ENCODE results near the gene UBE2L6.
A peak's percentile ranks its signal among the peaks of the same experiment; 100 is the strongest.

UBE2L6 gene

DNA sequence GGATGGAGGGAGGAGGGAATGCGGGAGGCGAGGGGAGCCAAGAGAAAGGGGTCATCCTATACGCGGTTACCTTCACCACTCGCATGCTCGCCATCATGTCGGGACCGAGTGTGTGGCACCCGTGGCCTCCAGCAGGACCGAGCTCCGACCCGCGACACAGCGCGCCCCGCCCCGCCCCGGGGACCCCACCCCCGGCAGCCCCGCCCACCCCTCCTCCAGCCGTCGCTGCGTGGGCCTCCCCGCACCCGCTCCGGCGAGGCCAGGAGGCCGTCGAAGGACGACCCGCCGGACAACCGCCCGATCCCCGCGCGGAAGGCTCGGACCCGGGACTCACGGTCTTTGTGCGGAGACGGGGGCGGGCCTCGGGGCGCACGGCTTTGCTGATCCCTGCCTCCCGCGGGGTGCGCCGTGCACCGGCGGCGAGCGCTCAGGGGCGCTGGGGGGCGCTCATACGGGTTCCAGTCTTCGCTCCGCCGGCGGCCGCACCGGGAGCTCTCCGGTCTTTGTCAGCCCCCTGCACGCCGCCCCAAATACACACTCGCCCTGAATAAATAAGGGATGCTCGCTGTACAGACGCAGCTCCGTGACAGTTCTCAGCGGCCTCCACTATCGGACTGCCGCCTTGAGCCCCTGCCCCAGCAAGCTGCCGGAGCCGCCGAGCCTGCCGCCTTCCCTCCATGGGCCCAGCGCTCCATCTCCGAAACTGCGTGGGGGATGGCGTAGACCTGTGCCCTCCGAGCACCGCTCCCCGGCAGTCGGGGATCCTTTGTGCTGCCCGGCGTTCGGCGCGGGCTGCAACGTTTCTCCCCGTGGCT lies at the start of gene UBE2L6:
Gene UBE2L6, minus strand, starts transcription at position 158 of the 815 bp plus-strand sequence. Its CDS starts 61 bp downstream, at position 97.
- peak; percentile 12 for DNase-seq

DNA sequence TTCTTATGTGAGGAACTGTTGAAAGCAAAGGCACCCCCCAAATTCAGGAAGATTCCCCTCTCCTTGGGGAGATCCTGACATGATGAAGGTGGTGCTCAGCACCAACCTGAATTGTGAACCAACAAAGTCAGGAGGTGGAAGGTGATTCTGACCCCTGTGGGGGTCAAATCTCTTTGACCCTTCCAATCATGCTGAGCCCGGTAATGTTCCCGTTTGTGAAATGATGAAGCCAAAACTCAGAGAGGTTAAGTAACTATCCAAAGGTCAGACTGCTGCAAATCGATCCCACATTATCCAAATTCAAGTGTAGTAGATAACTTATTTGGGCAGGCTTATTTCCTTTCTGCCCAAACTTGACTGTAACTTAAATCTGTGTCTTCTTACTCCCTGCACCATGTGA lies 49.1 kb upstream of the UBE2L6 start:
- DNase-seq: no peak

DNA sequence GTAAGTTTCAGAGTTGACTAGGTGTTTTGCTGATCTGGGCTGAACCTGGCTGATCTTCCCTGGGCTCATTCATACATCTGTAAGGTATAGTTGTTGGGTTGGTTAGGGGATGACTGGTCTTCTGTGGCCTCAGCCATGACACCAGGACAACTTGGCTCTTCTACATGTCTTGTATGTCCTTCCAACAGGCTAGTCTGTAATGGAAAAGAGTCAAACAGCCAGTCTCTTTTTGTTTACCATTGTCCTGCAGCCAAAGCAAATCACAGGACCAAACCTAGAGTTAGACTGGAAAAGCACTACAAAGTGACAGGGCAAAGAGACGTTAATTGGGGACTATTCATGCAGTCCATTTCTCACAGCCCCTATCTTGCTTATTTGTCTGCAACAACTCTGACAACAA lies 47.8 kb upstream of the UBE2L6 start:
- DNase-seq: no peak

DNA sequence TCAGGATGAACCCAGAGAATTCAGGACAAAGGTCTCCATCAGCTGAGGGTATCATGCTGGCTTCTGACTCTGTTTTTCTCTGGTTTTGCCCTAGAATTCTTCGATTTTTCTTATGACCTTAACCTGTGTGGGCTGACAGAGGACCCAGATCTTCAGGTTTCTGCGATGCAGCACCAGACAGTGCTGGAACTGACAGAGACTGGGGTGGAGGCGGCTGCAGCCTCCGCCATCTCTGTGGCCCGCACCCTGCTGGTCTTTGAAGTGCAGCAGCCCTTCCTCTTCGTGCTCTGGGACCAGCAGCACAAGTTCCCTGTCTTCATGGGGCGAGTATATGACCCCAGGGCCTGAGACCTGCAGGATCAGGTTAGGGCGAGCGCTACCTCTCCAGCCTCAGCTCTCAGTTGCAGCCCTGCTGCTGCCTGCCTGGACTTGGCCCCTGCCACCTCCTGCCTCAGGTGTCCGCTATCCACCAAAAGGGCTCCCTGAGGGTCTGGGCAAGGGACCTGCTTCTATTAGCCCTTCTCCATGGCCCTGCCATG lies 46.8 kb upstream of the UBE2L6 start:
- no peak for DNase-seq

DNA sequence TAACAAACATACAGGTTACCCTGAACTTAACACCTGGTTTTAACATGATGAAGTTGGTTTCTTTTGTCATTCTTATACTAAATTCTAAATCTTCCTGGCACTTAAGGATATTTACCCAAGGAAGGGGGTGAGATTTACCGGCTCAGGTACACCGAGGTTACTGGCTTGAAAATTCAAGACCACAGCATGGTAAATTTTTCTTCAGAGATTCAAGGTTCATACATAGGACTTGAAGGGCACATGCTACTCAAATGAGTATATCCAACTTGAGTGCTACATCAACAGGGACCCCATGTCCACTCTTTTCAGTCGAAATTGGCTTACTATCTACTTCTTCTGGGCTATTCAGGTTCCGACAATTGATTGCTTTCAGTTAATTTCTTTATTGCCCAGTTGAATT lies 42.7 kb upstream of the UBE2L6 start:
- DNase-seq: no peak

DNA sequence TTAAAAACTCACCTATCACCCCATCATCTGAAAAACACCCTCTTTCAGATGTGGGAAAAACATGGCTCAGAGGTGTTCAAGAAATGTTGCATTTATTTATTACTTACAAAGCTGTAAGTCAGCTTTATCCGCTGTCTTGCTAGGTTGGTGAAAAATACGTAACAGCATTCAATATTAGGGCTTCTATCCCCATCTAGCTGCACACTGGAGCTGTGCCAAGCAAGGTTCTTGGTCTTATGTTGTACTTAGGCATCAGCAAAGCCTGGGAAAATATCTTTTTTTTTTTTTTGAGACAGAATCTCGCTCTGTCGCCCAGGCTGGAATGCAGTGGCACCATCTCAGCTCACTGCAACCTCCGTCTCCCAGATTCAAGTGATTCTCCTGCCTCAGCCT lies 37.6 kb upstream of the UBE2L6 start:
- no peak for DNase-seq

DNA sequence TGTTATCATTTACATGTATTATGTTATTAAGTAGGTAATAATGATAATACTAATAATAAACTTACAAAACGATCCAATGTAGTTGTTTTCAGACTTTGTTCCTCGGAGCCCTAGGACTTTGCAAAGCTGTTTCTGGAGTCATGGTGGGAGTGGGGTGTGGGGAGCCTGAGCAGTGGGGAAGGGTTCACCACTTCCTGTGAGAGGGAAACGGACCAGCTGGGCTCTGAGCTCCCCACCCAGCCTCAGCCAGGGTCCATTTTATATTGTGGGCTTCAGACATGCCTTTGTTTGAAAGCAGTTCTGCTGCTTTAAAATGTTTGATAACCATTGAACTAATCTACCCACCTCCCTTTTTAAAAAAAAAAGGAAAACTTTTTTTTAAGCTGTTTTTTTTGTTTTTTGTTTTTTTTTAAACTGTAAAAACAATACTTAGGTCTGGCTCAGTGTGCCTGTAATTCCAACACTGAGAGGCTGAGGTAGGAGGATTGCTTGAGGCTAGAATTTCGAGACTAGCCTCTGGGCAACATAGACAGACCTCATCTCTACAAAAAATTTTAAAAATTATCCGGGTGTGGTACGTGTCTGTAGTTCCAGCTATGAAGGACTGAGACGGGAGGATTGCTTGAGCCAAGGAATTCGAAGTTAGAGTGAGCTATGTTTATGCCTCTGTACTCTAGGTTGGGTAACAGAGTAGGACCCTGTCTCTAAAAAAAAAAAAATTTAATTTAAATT lies 37.0 kb upstream of the UBE2L6 start:
- DNase-seq: no peak

DNA sequence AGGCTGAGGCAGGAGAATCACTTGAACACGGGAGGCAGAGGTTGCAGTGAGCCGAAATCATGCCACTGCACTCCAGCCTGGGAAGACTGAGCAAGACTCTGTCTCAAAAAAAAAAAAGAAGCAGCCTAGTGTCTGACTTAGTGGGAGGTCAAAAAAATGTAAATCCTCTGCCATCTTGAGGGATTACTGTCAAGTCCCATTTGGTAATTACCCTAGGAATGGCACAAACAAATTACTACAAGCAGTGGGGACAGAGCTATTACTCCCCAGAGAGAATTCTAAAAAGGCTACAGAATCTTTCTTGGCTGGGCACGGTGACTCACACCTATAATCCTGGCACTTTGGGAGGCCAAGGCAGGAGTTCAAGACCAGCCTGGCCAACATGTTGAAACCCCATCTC lies 33.8 kb upstream of the UBE2L6 start:
- no peak for DNase-seq

DNA sequence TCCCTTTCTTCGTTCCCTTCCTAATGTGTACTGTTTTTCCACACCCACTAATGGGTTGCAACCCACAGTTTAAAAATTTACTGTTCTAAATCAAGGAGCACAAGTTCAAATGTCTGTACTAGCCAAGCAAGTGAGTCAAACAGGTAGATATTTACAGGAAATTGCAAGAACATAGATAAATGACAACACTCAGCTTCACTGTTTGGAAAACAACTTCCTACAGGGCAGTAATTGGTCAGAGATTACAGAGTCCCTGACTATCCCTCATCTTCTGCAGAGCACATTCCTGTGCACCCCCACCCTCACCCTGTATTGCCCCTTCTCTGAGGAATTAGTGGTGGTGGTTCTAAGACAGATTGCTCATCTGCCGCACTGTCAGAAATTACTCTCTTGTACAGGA lies 31.9 kb upstream of the UBE2L6 start:
- no peak for DNase-seq

DNA sequence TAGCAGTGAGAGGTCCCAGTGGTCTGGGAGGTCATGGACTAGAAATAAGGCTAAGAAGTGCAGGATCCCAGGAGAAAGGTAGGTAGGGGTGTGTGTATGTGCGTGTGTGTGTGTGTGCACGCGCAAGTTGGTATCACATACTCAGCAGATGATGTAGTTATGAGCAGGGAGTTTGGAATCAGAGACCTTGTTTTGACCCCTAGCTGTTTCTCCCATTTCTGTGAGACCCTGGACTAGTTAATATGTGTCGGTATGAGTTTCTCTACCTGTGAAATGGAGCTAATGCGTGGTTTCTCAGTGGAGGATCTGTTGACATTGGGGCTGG lies 31.3 kb upstream of the UBE2L6 start:
- DNase-seq: no peak

DNA sequence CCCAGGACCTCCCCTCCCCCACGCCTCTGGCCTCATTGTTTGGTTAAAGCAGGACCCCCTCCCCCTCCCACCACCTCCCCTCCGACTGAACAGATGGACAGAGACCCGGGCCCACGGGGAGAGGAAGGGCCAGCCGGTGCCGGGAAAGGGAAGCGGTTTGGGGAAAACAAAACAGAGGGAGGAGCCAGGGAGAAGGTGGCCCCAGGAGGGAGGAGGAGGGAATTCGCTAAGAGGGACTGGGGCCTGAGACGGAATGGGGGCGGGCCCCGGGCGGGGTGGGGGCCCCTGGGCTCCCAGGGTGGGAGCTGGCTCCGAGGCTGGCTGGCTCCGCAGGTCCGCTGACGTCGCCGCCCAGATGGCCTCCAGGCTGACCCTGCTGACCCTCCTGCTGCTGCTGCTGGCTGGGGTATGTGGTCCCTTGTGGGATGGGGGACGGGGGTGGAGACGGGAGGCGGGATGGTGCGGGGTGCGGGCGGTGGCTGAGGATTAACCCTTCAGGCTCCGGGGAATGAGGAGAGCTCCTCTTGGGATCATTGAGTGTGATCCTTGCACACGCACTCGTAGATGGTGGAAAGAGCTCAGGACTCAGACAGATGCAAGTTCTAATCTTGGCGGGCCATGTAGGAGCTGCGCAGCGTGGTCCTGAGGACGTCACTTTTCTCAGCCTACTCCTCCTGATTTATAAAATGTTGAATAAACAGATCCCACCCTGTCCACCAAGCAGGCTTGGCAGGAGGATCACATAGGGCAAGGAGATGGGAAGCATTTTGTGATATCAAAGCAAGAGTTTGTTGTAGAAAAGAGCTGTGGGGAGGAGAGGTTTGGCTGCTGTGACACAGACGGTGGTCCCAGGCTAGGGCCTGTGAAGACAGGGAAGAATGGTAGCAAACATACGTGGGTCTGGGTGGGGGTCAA lies 30.7 kb upstream of the UBE2L6 start:
- no peak for DNase-seq

DNA sequence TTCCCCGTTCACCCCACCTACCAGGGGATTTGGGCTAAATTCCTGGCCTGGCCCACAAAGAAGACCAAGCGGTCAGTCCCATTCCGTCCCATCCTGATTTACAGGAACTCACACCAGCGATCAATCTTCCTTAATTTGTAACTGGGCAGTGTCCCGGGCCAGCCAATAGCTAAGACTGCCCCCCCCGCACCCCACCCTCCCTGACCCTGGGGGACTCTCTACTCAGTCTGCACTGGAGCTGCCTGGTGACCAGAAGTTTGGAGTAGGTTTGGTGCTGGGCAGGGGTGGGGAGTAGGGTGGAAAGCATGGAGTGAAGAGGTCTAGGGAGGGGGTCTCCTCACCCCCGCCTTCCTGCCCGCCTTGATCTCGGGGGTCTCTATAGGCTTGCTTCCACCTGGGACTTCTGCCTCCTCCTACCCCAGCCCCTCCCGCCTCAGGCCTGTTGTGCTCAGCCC lies 30.0 kb upstream of the UBE2L6 start, which contains the start of gene SERPING1:
Gene SERPING1, plus strand, starts transcription at position 225 of the 455 bp plus-strand sequence. CDS start 586 bp downstream, outside the sequence.
- DNase-seq: no peak

DNA sequence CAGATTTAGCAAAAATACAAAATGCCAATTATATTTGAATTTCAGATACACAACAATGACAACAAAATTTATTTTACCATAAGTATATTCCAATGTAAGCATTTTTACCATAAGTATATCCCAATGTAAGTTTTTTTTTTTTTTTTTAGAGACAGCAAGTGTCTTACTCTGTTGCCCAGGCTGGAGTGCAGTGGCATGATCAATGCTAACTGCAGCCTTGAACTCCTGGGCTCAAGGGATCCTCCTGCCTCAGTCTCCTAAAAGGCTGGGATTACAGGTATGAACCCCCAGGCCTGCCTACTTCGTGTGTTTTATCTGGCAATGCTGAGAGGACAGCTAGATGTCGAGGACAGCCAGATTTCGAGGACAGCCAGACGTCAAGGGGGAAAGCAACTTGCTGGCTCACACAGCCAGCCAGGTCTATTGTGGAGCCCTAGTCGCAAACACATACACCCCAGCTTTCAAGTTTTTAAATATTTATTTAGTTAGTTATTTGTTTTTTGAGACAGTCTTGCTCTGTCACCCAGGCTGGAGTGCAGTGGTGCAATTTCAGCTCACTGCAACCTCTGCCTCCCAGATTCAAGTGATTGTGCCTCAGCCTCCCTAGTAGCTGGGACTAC lies 28.9 kb upstream of the UBE2L6 start:
- no peak for DNase-seq

DNA sequence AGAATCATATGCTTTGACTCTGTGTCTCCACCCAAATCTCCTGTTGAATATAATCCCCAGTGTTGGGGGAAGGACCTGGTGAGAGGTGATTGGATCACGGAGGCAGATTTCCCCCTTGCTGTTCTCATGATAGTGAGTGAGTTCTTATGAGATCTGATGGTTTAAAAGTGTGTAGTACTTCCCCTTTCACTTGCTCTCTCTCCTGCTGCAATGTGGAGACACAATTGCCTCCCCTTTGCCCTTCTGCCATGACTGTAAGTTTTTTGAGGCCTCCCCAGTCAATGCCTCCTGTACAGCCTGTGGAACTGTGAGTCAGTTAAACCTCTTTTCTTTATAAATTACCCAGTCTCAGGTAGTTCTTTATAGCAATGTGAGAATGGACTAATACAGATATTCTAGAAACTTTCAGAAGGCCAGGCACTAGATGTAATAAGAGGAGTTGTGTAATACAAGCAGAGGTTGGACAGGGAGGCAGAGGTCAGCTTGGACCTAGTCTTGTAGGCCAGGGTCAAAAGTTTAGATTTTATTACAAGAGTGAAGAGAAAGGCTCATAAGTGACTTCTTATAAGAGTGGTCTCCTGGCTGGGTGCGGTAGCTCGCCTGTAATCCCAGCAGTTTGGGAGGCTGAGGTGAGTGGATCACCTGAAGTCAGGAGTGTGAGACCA lies 20.7 kb upstream of the UBE2L6 start:
- no peak for DNase-seq

DNA sequence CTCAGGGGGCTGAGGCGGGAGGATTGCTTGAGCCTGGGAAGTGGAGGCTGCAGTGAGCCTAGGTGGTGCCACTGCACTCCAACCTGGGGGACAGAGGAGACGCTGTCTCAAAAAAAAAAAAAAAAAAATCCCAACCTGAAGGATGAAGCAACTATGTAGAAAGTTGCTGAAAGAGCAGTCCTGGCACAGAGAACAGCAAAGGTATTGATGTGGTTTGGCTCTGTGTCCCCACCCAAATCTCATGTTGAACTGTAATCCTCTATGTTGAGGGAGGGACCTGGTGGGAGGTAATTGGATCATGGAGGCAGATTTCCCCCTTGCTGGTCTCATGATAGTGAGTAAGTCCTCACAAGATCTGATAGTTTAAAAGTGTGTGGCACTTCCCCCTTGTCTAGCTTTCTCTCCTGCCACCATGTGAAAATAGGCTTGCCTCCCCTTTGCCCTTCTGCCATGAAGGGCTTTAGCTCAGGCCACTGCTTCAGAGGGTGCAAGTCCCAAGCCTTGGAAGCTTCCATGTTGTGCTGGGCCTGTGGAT lies 19.3 kb upstream of the UBE2L6 start:
- no peak for DNase-seq

DNA sequence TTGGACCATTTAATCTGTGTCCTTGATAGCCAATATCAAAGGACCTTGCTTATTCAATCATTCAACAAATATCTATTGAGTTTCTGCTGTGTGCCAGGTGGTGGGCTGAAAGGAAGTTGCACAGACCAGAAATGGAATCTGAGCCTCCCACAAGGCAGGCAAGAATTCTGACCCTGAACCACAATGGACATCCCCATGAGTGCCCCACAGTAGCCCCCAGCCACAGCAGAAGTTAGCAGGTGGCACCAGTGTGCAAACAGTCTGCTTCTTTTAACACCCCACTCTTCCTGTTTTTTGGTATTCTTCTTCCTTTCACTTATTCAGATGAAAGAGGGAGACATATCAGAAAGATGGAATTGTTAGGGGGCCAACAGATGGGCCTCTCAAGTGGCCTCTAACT lies 17.8 kb upstream of the UBE2L6 start:
- no peak for DNase-seq

DNA sequence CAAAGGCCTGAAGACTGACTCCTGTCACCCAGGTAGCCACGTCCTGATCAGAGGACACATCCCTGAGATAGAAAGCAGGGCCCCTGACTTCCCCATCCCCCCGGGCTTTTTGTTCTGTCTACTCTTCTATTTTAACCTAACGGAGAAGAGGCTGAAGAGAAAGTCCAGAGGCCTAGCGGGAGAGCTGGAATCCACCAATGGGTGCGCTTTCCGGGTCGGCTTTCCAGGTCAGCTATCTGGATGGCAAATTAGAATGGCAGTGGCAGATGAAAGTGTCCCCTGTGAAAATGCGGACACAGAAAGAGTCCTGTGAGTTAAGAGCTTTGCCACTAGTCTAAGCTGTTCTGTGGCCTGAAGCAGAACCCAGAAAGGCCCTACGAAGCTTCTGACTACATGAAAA lies 16.9 kb upstream of the UBE2L6 start:
- DNase-seq: no peak

DNA sequence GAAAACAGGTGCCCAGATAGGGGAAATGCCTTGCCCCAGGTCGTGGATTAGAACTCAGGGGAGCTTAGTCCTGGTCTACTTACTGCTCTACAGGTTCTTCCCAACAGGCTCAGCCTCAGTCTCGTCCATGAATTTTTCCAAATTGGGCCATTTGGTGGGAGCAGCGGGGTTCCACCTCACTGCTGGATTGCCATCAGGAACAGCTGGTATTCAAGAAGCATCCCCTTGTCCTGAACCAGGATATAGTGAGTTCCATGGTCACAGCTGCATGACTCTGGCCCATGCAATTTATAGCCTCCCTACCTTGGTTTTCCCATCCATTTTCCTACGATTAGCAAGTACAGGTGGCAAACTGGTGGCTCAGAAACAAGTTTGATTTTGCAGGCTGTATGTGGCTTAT lies 6.6 kb upstream of the UBE2L6 start:
- DNase-seq: no peak

DNA sequence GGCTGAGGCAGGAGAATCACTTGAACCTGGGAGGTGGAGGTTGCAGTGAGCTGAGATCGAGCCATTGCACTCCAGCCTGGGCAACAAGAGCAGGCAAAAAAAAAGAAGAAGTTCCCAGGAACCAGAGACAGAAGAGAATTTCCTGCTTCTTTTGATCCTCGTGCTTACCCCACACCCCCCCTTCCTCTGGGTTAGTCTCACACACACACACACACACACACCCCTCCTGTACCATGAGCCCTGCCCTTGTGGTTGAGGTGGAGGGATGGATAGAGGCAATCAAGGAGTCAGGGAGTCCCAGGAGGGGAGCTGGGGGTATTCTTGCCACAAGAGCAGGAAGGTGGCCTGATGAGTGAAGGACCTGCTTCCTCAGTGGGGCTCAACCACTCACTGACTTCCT lies 4.1 kb upstream of the UBE2L6 start:
- no peak for DNase-seq

DNA sequence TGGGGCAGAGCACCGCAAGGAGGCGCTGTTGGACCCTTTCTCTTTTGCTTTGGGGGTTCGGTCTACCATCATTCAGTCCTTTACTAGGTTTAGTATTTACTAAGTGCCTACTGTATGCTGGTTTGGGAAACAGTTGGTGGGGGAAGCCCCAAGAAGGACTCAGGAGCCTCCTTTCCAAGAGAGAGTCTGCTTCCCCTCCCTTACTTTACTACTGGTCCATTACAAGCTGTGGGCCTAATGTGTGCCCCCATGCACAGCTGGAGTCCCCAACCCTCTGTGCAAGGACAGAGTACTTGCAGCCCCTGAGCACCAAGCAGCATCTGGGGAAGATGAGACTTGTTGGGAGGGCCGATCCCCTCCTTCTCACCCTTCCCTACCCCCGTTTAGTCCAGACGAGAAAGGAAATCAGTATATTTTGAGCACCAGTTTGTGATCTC lies 876 bp upstream of the UBE2L6 start:
- DNase-seq: peak; percentile 67

DNA sequence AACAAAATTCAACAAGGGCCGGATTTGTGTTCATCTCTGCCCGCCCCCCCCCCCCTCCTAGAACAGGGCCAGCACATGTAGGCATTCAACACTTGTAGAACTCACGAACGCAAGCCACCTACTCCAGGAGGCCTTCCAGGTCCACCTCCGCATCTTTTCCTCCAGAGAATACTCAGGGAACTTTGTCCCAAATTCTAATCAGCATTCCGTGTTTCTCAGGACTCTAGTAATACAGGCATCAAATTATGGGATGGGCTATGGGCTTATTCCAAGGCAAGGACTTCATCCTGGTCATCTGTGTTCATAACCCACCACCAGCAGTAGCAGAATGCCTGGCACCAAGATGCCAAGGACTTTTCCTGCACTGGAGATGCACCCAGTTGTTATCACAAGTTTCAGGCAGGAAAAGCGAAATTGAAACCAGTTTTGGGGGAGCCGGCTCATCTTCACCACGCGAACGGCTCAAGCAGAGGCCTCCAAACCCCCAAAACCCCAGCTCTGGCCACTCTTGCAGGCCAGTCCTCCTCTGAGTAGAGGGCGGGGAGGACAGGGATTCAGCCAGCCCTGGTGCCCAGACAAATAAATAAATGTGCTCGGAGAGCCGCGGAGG lies 462 bp downstream of the UBE2L6 start:
- DNase-seq: no peak
